Colonic mucosa (tissue), 4 donors: ENCODE data around the gene IDH3G. TPM values are rescaled to one million over a fixed set of nuclear protein-coding genes. Genes with fewer than 3 reads are reported as not detected.

ENCODE experiments used
- DNase-seq: peaks from one replicate; pipeline ENCODE4 v3.0.0-alpha.2; 2020
- H3K27ac ChIP-seq: fragments of 200-600 bp; one replicate; pipeline ENCODE4 v1.8.0; 2021
- H3K27me3 ChIP-seq: fragments of 200-600 bp; one replicate; pipeline ENCODE4 v1.8.0; 2021
- H3K36me3 ChIP-seq: fragments of 200-600 bp; one replicate; pipeline ENCODE4 v1.8.0; 2021
- H3K4me1 ChIP-seq: fragments of 200-600 bp; one replicate; pipeline ENCODE4 v1.8.0; 2021; ENCODE audit warnings: mild to moderate bottlenecking
- H3K4me3 ChIP-seq: fragments of 200-600 bp; one replicate; pipeline ENCODE4 v1.8.0; 2021
- H3K9ac ChIP-seq, 2 donors: one replicate each; pipeline ENCODE4 v1.7.0; 2013; ENCODE audit warnings: control low read depth in 2 of 2, low read depth in 2 of 2, low read length in 2 of 2
- H3K9me3 ChIP-seq: fragments of 200-600 bp; one replicate; pipeline ENCODE4 v1.8.0; 2021
- CTCF ChIP-seq: fragments of 200-600 bp; IDR thresholded peaks from one replicate; pipeline ENCODE4 v1.8.0; 2022; ENCODE audit warnings: antibody characterized with exemption, mild to moderate bottlenecking
- intact Hi-C: fragments of 100-400 bp; cut with DNase I; formaldehyde crosslinking; loops from one replicate; pipeline ENCODE4 v1.14.1; 2022
- total RNA-seq, 2 donors: library from RNA; stranded (reverse); fragmentation: NEBNext Ultra II Directional in 1 of 2; extraction: Animal tissue kit (Norgen Biotek cat#: 25700) in 1 of 2; gene quantifications; one replicate each; pipeline ENCODE4 v1.2.1, GENCODE V29; 2021
- donor health status: healthy.
- donor health status: DM: no; HTN: no; CAD: no.
- donor health status: DM: no; HTN: no; CAD: no.

IDH3G gene
- total RNA-seq, 2 donors from 2014 or later, result 80.6 to 92.6 TPM

DNA sequence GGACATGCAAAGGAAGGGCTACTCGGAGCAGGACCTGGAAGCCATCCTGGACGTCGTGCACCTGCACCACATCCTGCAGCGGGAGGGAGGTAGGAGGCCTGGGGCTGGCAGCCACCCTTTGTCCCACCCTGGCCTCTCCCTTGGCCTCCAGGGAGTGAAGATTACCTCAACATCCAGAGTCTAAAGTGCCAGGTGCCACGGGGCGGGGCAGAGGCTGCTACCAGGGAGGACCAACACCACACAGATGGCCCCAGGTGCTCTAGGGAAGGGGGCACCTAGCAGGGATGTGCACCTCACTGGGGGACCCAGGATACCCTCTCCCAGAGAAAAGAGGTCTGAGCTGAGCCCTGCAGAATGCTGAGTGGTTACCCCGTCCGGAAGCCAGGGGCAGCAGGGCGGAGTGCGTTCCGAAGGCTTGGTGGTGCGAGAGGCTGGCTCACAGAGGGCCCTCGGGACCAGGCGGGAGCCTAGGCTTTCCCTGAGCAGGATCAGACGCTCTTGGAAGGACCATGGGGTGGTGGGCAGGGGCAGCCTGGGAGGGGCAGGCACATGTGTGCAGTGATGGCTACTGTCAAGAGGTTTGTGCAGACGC, 53.4 kb downstream of the IDH3G start:
- Histone ChIP-seq H3K27me3 (no peaks in the 10 kb centered on the region), H3K4me1 (no peaks in the 10 kb centered on the region), H3K4me3 (no peak overlapping the region), H3K27ac (no peak overlapping the region), H3K36me3 (no peaks in the 10 kb centered on the region), H3K9me3 (no peaks in the 10 kb centered on the region), H3K9ac (no peak overlapping the region)
- TF ChIP-seq CTCF, result no peak
- intact Hi-C loops, result no loop called here
- no peak for DNase-seq

DNA sequence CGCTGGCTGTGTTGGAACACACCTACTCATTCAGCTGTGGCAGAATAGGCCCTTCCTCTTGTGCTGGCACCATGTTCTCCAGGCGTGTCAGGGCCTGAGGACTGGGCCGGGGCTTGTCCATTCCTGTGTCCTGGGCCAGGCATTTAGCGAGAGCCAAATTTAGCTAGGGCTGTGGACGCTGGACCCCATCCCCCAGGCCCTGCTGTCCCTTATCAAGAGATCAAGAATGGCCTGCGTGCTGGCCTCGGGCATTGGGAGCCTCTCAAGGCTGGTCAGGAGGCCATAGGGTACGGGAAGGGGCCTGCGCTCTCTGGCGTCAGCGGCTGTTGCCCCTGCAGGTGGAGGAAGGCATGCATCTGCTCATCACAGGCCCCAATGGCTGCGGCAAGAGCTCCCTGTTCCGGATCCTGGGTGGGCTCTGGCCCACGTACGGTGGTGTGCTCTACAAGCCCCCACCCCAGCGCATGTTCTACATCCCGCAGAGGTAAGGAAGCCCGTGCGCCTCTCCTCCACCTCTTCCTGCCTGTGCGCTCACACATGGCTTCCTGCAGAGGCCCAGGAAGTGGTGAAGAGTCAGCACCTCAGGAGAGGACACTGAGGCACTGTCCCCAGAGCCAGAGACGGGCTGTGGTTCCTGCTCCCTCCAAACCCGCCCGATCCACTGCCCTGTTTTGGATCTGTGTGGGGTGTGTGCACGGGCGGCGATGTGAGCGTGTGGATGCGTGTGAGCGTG, 54.3 kb downstream of the IDH3G start:
- H3K4me1 ChIP-seq, result no peaks in the 10 kb centered on the region
- H3K27ac ChIP-seq, result no peak overlapping the region
- intact Hi-C loops, result no loop called here
- no peaks in the 10 kb centered on the region for H3K9me3 ChIP-seq
- no peaks in the 10 kb centered on the region for H3K36me3 ChIP-seq
- H3K4me3 ChIP-seq, result no peak overlapping the region
- H3K27me3 ChIP-seq, result no peaks in the 10 kb centered on the region
- TF ChIP-seq CTCF, result no peak
- H3K9ac ChIP-seq, result no peak overlapping the region
- no peak for DNase-seq

GRCh38 chrX:153738056-153738605, 56.0 kb downstream of the IDH3G start:
- intact Hi-C loops, result no loop called here

DNA sequence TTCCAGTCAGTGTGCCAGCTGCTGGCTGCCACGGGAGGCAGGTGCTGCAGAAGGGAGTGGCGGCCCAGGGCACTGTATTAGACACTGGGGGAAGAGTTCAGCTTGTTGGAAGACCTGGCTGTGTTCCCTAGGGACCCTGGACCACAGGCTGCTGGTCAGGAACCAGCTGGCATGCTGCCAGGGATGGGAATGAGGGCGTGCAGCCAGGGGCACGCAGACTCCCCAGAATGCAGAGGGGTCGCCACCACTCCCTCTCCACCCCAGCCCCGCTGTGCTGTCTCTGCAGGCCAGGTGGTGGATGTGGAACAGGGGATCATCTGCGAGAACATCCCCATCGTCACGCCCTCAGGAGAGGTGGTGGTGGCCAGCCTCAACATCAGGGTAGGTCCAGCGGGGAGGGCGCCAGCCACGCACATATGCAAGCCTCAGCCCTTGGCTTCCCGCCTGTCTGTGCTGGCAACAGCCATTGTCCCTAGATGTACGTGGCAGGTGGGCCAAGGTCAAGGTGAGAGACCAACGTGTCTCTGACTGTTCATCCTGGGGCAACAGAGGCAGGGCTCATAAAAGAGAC, 57.2 kb downstream of the IDH3G start:
- Histone ChIP-seq H3K4me1 (no peaks in the 10 kb centered on the region), H3K27me3 (no peaks in the 10 kb centered on the region), H3K9ac (no peak overlapping the region), H3K9me3 (no peaks in the 10 kb centered on the region), H3K36me3 (no peaks in the 10 kb centered on the region), H3K27ac (no peak overlapping the region), H3K4me3 (no peak overlapping the region)
- TF ChIP-seq CTCF, result no peak
- intact Hi-C loops, result no loop called here
- DNase-seq, result no peak

More at GRCh38 chrX:153738056-153738605, 56.0 kb downstream of the IDH3G start:
- no peak for DNase-seq
- Histone ChIP-seq H3K27ac (no peak overlapping the region), H3K4me3 (no peak overlapping the region), H3K36me3 (no peaks in the 10 kb centered on the region), H3K4me1 (no peaks in the 10 kb centered on the region), H3K9me3 (no peaks in the 10 kb centered on the region), H3K9ac (no peak overlapping the region), H3K27me3 (no peaks in the 10 kb centered on the region)
- no peak for TF ChIP-seq CTCF

GRCh38 chrX:153736071-153736820, 57.9 kb downstream of the IDH3G start:
- Histone ChIP-seq H3K27me3 (no peaks in the 10 kb centered on the region), H3K9ac (no peak overlapping the region), H3K9me3 (no peaks in the 10 kb centered on the region), H3K4me1 (no peaks in the 10 kb centered on the region), H3K36me3 (no peaks in the 10 kb centered on the region), H3K4me3 (no peak overlapping the region), H3K27ac (no peak overlapping the region)
- DNase-seq, result no peak
- no peak for TF ChIP-seq CTCF
- intact Hi-C loops, result no loop called here
